ENCODE results near the gene HIF1AN. TPM values are rescaled to one million over a fixed set of nuclear protein-coding genes. Genes with fewer than 3 reads are reported as not detected.

The HIF1AN gene
- polyA plus RNA-seq, 1 donor from 2014 or later: 26.7 TPM

Other genes with a start within 250 kb of the HIF1AN start
- 103 TPM for gene BLOC1S2, start 249.3 kb upstream of the HIF1AN start, polyA plus RNA-seq
- gene PKD2L1, start 205.7 kb upstream of the HIF1AN start, polyA plus RNA-seq: not detected
- gene SCD, start 188.7 kb upstream of the HIF1AN start, polyA plus RNA-seq: 2.2 TPM
- gene WNT8B, start 72.9 kb upstream of the HIF1AN start, polyA plus RNA-seq: not detected
- gene SEC31B, start 16.1 kb upstream of the HIF1AN start, polyA plus RNA-seq: 0.13 TPM
- 353 TPM for gene NDUFB8, start 6.1 kb upstream of the HIF1AN start, polyA plus RNA-seq
- not detected for gene PAX2, start 209.6 kb downstream of the HIF1AN start, polyA plus RNA-seq

Data from IgD-negative memory B cell (primary cell).